Glomerular endothelial cell (primary cell): ENCODE measurements around the gene ZBTB21. TPM values are rescaled to one million over a fixed set of nuclear protein-coding genes. Genes with fewer than 3 reads are reported as not detected.
"Not testable (repeated sequence)": the region's sequence is repeated elsewhere in the genome, so short reads cannot be mapped to it uniquely, and the experiment has no call there.

Source experiments
- DNase-seq: peaks from one replicate; pipeline ENCODE4 v3.0.0-alpha.2; 2011; ENCODE audit warnings: low read depth, low spot score; ENCODE audit errors: extremely low read depth
- total RNA-seq: library from RNA; depleted of rRNA; stranded (reverse); fragments of >200 nt; gene quantifications from 2 replicates; pipeline ENCODE4 v1.2.3, GENCODE V29; 2015

Gene ZBTB21
- total RNA-seq, 1 donor from 2014 or later, result 8.8 TPM

- DNase-seq, result no peak
These were observed 14.6 kb downstream of the ZBTB21 start for GRCh38 chr21:41995577-41995976.

DNA sequence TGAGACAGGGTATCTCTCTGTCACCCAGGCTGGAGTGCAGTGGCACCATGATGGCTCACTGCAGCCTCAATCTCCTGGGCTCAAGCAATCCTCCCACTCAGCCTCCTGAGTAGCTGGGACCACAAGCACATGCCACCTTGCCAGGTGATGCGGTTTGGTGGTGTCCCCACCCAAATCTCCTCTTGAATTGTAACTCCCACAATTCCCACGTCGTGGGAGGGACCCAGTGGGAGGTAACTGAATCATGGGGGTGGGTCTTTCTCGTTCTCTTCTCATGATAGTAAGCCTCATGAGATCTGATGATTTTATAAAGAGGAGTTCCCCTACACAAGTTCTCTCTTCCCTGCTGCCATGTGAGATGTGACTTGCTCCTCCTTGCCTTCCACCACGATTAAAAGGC is 15.5 kb downstream of the ZBTB21 start:
- DNase-seq, result not testable (repeated sequence)

- no peak for DNase-seq
These were observed 16.4 kb downstream of the ZBTB21 start for GRCh38 chr21:41993744-41994143.

DNA sequence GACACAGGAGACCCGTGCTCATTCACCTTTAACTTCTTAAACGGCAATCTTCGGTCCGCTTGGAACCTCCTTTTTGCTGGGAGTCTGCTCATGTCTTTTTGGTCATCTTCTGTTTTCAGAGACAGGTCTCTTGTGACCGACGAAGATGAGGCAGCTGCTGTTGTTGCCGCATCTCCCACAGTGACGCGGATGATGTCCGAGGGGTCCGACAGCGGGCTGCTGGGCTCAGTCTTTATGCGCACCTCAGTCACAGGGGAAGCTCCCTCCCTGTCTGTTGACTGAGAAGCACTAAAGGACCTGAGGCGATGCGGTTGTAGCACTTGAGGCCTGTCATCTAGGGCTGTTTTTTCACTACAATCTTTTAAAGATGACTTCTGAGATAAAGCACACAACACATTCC is 17.6 kb downstream of the ZBTB21 start:
- DNase-seq, result no peak

DNA sequence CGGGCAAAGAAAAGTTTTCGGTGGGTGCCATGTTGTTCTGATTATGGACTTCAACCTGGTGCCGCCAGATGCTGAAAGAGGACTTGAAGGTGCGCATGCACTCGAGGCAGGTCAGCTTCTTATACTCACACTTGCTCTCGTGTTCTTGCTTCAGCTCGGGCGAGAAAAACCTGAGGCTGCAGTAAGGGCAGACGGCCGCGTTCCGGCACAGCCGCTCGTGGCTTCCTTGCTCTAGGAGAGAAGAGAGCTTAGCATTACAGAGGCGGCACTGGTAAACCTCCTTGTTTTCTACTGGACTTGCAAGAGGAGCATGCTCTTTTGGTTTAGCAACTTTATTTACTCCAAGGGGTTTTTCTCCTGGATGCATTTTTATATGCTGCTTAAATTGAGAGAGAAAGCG is 18.5 kb downstream of the ZBTB21 start:
- DNase-seq, result no peak

DNA sequence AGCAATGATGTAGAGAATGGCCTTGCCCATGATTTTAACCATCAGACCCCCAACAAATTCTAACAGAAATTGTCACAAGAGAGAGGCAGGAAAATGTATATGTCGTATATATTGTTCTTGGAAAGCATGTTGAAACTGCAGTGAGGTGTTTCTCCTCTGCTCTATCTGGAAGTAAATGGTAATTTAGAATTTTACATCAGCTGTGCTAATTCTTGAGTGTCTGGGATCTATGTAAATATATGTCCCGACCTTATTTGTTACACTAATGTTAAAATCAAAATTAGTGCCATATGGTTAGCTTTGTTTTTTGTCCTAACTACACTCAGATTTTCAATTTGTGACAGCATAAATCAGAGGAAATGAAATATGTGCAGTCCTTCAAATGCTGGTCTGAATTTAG is 20.5 kb downstream of the ZBTB21 start:
- DNase-seq, result no peak

GRCh38 chr21:41987310-41987709 is 22.9 kb downstream of the ZBTB21 start:
- no peak for DNase-seq

DNA sequence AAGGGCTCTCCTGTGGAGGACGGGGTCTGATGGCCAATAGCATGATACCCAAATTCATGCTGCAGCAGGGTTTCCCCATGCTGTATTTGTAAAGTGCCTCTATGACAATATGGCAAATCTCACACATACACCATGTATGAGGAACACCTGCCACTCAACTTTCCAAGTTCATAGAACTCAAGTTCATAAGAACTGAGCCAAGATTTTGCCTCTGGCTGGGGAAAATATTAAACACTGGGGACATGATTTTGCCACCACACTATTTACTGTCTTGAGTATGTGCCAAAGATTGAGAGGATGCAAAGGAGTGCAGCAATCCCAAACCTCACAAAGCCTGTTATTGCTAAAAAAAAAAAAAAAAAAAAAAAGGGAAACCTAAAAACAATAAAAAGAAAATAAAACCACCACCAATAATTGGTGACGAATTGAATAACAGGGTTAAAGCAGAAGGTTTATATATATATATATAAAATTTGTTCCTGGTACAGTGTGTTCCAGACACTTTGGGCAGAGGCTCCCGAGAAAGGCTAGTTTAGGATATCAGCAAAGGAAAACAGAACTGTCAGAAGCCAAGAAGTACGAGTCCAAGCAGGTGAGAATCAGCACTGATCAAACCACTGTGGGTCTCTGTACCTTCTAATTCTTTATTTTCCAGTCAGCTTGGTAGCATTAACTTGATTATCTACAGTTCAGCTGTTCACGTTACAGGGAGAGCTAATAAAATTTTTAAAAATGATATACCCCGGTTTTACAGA is 24.3 kb downstream of the ZBTB21 start:
- no peak for DNase-seq

DNA sequence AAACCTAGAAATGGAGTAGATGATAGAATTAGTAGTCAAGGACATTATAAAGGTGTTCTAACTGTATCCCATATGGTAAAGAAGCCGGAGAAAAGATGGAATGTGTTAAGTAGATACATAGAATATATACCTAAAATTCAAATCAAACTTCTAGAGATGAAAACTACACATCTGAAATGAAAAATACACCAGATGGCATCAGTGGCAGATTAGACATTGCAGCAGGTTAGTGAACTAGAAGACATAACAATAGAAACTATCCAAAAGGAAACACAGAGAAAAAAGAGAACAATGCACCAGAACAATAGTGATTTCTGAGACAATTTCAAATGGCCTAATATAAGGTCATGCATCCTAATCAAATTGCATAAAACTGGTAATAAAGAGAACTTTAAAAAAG is 26.9 kb downstream of the ZBTB21 start:
- no peak for DNase-seq

GRCh38 chr21:41980561-41980960 is 29.6 kb downstream of the ZBTB21 start:
- no peak for DNase-seq

- DNase-seq, result no peak
These were observed 30.3 kb downstream of the ZBTB21 start for GRCh38 chr21:41979751-41980369.

DNA sequence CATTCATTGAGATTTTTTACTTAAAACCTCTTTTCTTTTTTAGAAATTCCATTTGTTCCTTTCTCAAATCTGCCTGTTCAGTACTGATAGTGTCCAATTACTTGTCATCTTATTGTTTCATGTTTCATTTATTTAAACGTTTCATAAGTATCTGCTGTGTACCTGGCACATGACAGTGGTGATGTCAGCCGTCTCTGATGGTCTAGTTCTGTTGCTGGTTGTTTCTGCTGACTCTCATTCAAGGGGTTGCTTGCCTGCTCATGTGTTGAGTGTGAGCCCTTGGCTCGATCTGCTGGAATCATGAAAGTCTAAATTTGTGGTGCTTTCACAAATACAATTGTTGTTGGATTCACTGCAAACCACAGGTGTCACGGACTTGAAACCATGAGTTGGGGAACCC is 30.8 kb downstream of the ZBTB21 start:
- DNase-seq, result no peak

- DNase-seq, result no peak
These were observed 32.9 kb downstream of the ZBTB21 start for GRCh38 chr21:41977034-41977950.

DNA sequence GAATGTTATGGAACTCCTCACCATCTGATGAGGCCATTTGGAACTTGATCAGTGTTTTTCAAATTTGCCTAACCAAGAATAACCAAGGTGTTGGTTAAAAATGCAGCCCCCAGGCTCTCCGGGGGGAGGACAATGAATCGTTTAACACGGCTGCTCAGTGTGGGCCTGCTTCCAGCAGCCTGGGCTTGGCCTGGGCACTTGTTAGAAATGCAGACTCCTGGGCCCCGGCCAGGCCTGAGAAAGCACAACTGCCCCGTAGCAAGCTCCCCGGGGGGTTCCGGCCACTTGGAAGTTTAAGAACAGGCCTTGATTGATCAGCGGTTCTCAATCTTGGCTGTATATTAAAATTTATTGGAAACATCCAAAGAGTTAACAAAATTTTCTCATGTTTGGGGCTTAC is 33.5 kb downstream of the ZBTB21 start:
- DNase-seq, result no peak

DNA sequence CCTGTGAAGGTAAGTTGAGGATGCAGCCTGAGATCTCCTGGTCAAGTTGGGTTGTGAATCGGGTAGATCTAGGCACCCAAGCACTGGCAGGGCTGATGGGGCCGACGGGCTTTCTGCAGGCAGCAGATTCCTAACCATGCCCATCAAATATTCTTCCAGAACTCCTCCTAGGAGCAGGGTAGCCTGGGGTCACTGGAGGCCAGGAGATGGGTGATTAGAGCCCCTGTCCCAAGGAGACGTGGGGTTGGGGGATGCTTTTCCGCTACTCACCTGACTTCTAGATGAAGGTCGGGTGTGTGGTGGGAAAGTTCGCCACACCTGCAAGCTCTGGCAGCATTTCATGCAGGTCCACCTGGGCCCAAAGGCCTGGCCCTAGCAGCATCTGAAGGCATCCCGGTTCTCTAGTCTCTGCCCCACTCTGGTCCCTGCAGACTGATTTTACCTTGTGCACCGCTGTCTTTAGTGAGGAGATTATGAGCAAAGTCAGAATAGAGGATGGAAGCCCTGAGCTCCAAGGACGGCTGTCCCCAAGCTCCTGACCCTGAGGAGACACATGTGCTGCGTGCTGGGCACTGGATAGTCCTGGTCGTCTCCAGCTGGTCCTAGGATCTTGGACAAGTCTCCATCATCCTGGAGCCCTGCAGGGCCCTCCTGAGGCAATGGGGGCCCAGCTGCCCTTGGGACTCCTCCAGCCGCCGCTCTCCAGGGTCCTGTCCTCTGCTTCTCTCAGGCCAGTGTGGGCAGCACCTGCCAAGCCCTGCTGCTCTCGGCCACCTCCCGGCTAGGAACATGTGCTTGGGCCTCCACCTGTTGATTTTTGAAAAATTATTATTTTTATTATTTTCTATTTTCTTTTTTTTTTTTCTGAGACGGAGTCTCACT is 34.5 kb downstream of the ZBTB21 start:
- no peak for DNase-seq

GRCh38 chr21:41974752-41975053 is 35.5 kb downstream of the ZBTB21 start:
- DNase-seq, result no peak

GRCh38 chr21:41973861-41974751 is 36.1 kb downstream of the ZBTB21 start:
- no peak for DNase-seq

DNA sequence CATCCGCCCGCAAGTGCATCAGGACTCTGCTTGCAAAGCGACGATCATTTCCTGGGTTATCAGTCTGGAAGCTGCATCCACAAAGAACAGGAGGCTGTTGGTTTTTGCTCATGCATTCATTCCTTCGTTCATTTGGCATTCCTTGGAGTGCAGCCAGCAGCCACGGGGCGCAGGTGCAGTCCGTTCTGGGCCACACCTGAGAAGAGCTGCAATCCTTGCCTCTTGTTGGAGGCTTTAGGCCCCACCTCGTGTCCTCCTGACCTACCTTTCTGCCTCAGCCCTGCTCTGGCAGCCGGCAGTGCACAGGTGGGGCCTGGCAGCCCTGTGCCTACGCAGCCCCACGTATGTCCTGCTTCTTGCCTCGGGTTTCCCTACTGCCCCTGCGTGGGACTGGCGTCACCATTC is 36.7 kb downstream of the ZBTB21 start:
- DNase-seq, result no peak

GRCh38 chr21:41972511-41973205 is 37.5 kb downstream of the ZBTB21 start:
- DNase-seq, result no peak
